Fibroblast of peridontal ligament (primary cell): ENCODE results near the gene PNMA3.
"Not testable (repeated sequence)": the region's sequence is repeated elsewhere in the genome, so short reads cannot be mapped to it uniquely, and the experiment has no call there.

Experiments used
- DNase-seq: peaks from one replicate; pipeline ENCODE4 v3.0.0-alpha.2; 2010; ENCODE audit errors: extremely low read depth

The PNMA3 gene

GRCh38 chrX:153074262-153074899 is 18.1 kb downstream of the PNMA3 start:
- DNase-seq = no peak

- DNase-seq = no peak
Observed at GRCh38 chrX:153074935-153075334, 18.7 kb downstream of the PNMA3 start.

GRCh38 chrX:153075366-153075765 is 19.1 kb downstream of the PNMA3 start:
- no peak for DNase-seq

- not testable (repeated sequence) for DNase-seq
Observed at GRCh38 chrX:153077437-153078135, 21.3 kb downstream of the PNMA3 start.

GRCh38 chrX:153083238-153083923 is 27.1 kb downstream of the PNMA3 start:
- not testable (repeated sequence) for DNase-seq

- DNase-seq = no peak
Observed at GRCh38 chrX:153102418-153102817, 46.1 kb downstream of the PNMA3 start.

- not testable (repeated sequence) for DNase-seq
Observed at GRCh38 chrX:153104959-153105358, 48.7 kb downstream of the PNMA3 start.

- not testable (repeated sequence) for DNase-seq
Observed at GRCh38 chrX:153106092-153106801, 50.0 kb downstream of the PNMA3 start.
